ENCODE results near the gene ANKRD22.

- TF ChIP-seq CTCF (IDR thresholded peaks at IDR 0.05; ENCODE audit: control extremely low read depth in 1 of 3, insufficient read depth in 1 of 3, low read depth in 1 of 3, low read length in 3 of 3), result no peak
- no peak for TF ChIP-seq EZH2 (IDR thresholded peaks at IDR 0.05; ENCODE audit: low read depth, low read length, severe bottlenecking)
- TF ChIP-seq JUND (IDR thresholded peaks at IDR 0.05; ENCODE audit: low read length), result no peak
- no peak for TF ChIP-seq POLR2A (IDR thresholded peaks at IDR 0.05; ENCODE audit: control extremely low read depth in 1 of 2, low read depth in 2 of 2, low read length in 2 of 2)
- no peak for TF ChIP-seq RAD21 (IDR thresholded peaks at IDR 0.05 in 1 of 2, conservative IDR thresholded peaks at IDR 0.05 in 1 of 2; ENCODE audit: low read depth in 2 of 2, low read length in 2 of 2)
- no peak for TF ChIP-seq MAFK (IDR thresholded peaks at IDR 0.05; ENCODE audit: low read depth, low read length)
- no peak for TF ChIP-seq RXRA (IDR thresholded peaks at IDR 0.05; ENCODE audit: insufficient read depth, low read depth, low read length)
- no peak for TF ChIP-seq TEAD4 (IDR thresholded peaks at IDR 0.05; ENCODE audit: low read depth, low read length)
- no peak for TF ChIP-seq SIN3A (conservative IDR thresholded peaks at IDR 0.05 in 1 of 2, IDR thresholded peaks at IDR 0.05 in 1 of 2; ENCODE audit: low read depth in 1 of 2, low read length in 2 of 2)
- TF ChIP-seq ATF2 (IDR thresholded peaks at IDR 0.05; ENCODE audit: low read length), result no peak
- no peak for TF ChIP-seq SAP30 (IDR thresholded peaks at IDR 0.05; ENCODE audit: insufficient read depth, insufficient replicate concordance, low read length)
- TF ChIP-seq HDAC6 (IDR thresholded peaks at IDR 0.05; ENCODE audit: low read depth, low read length), result no peak
- TF ChIP-seq CHD1 (IDR thresholded peaks at IDR 0.05; ENCODE audit: low read depth, low read length), result no peak
- no peak for TF ChIP-seq CEBPB (IDR thresholded peaks at IDR 0.05; ENCODE audit: low read depth, low read length)
These were observed 18.4 kb upstream of the ANKRD22 start for GRCh38 chr10:88870089-88870488.
